RWPE2 (cell line): ENCODE data around the gene DCAF8L1.
A peak's percentile ranks its signal among the peaks of the same experiment; 100 is the strongest.
"Not testable (repeated sequence)": the region's sequence is repeated elsewhere in the genome, so short reads cannot be mapped to it uniquely, and the experiment has no call there.

Experiments used
- ATAC-seq: fragments of 200-7000 bp; cut with Tn5 transposase; 3 replicates; pipeline ENCODE4 v1.9.1; 2021; ENCODE audit warnings: low read depth
- DNase-seq: peaks from one replicate; pipeline ENCODE4 v3.0.0-alpha.2; 2020; ENCODE audit warnings: low spot score
- H3K27ac ChIP-seq: fragments of 450-650 bp; 2 replicates; pipeline ENCODE4 v1.5.1; 2017; ENCODE audit warnings: mild to moderate bottlenecking; ENCODE audit not compliant: poor library complexity, severe bottlenecking
- H3K27me3 ChIP-seq: fragments of 250-450 bp; sonication (Bioruptor Pico); 2 replicates; pipeline ENCODE4 v1.5.1; 2021; ENCODE audit warnings: mild to moderate bottlenecking, moderate library complexity; ENCODE audit not compliant: insufficient read depth, poor library complexity, severe bottlenecking
- H3K36me3 ChIP-seq: fragments of 250-450 bp; sonication (Bioruptor Pico); 2 replicates; pipeline ENCODE4 v1.5.1; 2020; ENCODE audit warnings: low read depth, mild to moderate bottlenecking, moderate library complexity
- H3K4me1 ChIP-seq: fragments of 250-450 bp; sonication (Bioruptor Pico); 2 replicates; pipeline ENCODE4 v1.5.1; 2021; ENCODE audit warnings: mild to moderate bottlenecking, moderate library complexity; ENCODE audit not compliant: insufficient read depth, poor library complexity, severe bottlenecking
- H3K4me3 ChIP-seq: fragments of 250-450 bp; sonication (Bioruptor Pico); 2 replicates; pipeline ENCODE4 v1.5.1; 2021; ENCODE audit warnings: mild to moderate bottlenecking, moderate library complexity; ENCODE audit not compliant: severe bottlenecking
- H3K9me3 ChIP-seq: fragments of 250-450 bp; sonication (Bioruptor Pico); 2 replicates; pipeline ENCODE4 v1.5.1; 2021; ENCODE audit warnings: mild to moderate bottlenecking, moderate library complexity; ENCODE audit not compliant: severe bottlenecking
- TF ChIP-seq, protein P1 (sequence below): fragments of 450-650 bp; IDR thresholded peaks from one replicate; pipeline ENCODE4 v1.5.1; 2017; ENCODE audit warnings: mild to moderate bottlenecking, moderate library complexity; ENCODE audit not compliant: poor library complexity, severe bottlenecking

The DCAF8L1 gene

GRCh38 chrX:27976284-27976683 lies 5.0 kb downstream of the DCAF8L1 start:
- H3K4me1 ChIP-seq = no peaks in the 10 kb centered on the region
- H3K27ac ChIP-seq = no peak overlapping the region
- TF ChIP-seq, protein P1, sequence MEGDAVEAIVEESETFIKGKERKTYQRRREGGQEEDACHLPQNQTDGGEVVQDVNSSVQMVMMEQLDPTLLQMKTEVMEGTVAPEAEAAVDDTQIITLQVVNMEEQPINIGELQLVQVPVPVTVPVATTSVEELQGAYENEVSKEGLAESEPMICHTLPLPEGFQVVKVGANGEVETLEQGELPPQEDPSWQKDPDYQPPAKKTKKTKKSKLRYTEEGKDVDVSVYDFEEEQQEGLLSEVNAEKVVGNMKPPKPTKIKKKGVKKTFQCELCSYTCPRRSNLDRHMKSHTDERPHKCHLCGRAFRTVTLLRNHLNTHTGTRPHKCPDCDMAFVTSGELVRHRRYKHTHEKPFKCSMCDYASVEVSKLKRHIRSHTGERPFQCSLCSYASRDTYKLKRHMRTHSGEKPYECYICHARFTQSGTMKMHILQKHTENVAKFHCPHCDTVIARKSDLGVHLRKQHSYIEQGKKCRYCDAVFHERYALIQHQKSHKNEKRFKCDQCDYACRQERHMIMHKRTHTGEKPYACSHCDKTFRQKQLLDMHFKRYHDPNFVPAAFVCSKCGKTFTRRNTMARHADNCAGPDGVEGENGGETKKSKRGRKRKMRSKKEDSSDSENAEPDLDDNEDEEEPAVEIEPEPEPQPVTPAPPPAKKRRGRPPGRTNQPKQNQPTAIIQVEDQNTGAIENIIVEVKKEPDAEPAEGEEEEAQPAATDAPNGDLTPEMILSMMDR = no peak
- no peak for DNase-seq
- no peak overlapping the region for H3K4me3 ChIP-seq
- no peaks in the 10 kb centered on the region for H3K9me3 ChIP-seq
- no peaks in the 10 kb centered on the region for H3K36me3 ChIP-seq
- H3K27me3 ChIP-seq = no peaks in the 10 kb centered on the region
- no peak for ATAC-seq

GRCh38 chrX:27968878-27969277 lies 12.4 kb downstream of the DCAF8L1 start:
- Histone ChIP-seq H3K27ac (no peak overlapping the region), H3K9me3 (no peaks in the 10 kb centered on the region), H3K27me3 (no peaks in the 10 kb centered on the region), H3K4me1 (no peaks in the 10 kb centered on the region), H3K36me3 (no peaks in the 10 kb centered on the region), H3K4me3 (no peak overlapping the region)
- no peak for DNase-seq
- TF ChIP-seq, protein P1 = no peak
- no peak for ATAC-seq

DNA sequence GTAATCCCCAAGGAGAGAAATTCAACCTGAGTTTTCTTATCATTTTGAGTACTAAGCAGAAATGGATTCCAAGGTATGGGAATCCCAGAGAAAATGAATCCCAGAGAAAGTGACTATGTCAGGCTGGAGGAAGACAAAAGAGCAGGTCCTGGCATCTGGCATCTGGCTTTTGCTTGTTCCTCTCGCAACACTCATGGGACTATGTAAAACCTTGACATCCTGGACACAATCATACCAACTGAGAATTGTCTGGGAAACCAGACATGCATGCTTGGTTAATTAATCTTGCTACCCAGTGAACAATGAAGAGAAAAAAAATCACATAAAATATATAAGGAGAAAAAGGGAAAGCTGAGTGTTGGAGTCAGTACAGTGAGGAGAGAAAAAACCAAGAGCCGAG lies 12.9 kb downstream of the DCAF8L1 start:
- H3K4me1 ChIP-seq = no peaks in the 10 kb centered on the region
- TF ChIP-seq, protein P1 = no peak
- DNase-seq = no peak
- H3K36me3 ChIP-seq = no peaks in the 10 kb centered on the region
- H3K27ac ChIP-seq = no peak overlapping the region
- no peaks in the 10 kb centered on the region for H3K27me3 ChIP-seq
- H3K4me3 ChIP-seq = no peak overlapping the region
- ATAC-seq = no peak
- no peaks in the 10 kb centered on the region for H3K9me3 ChIP-seq

DNA sequence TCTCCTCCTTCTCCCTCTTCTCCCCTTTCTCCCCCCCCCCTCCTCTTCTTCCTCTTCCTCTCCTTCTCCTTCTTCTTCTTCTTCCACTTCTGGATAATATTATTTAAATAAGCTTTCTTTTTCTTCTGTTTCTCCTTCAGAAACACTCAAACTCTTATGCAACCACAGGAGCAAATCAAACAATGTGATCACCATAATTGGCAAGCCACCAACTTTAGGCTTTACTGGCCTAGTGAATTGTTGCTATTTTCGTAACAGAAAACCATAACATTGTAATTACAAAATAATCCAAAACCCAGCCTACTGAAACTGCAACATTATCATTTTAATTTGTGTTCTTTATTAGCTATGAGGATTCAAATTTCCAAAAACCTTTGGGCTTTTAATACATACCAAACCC lies 14.3 kb downstream of the DCAF8L1 start:
- Histone ChIP-seq H3K27ac (no peak overlapping the region), H3K9me3 (no peaks in the 10 kb centered on the region), H3K4me1 (no peaks in the 10 kb centered on the region), H3K4me3 (no peak overlapping the region), H3K27me3 (no peaks in the 10 kb centered on the region), H3K36me3 (no peaks in the 10 kb centered on the region)
- DNase-seq (no peak), ATAC-seq (no peak)
- TF ChIP-seq, protein P1 = no peak

GRCh38 chrX:27966492-27966891 lies 14.8 kb downstream of the DCAF8L1 start:
- Histone ChIP-seq H3K4me3 (no peak overlapping the region), H3K9me3 (no peaks in the 10 kb centered on the region), H3K4me1 (no peaks in the 10 kb centered on the region), H3K27me3 (no peaks in the 10 kb centered on the region), H3K27ac (no peak overlapping the region), H3K36me3 (no peaks in the 10 kb centered on the region)
- TF ChIP-seq, protein P1 = no peak
- DNase-seq (no peak), ATAC-seq (peak; percentile 33; the same call in 1 of the 3 replicates)

- H3K36me3 ChIP-seq, H3K9me3 ChIP-seq, H3K27ac ChIP-seq, DNase-seq, H3K27me3 ChIP-seq, H3K4me3 ChIP-seq, H3K4me1 ChIP-seq, ATAC-seq: not testable (repeated sequence)
These were observed 15.9 kb downstream of the DCAF8L1 start for GRCh38 chrX:27965348-27965747.
